ENCODE results near the gene CAT.

Gene CAT

DNA sequence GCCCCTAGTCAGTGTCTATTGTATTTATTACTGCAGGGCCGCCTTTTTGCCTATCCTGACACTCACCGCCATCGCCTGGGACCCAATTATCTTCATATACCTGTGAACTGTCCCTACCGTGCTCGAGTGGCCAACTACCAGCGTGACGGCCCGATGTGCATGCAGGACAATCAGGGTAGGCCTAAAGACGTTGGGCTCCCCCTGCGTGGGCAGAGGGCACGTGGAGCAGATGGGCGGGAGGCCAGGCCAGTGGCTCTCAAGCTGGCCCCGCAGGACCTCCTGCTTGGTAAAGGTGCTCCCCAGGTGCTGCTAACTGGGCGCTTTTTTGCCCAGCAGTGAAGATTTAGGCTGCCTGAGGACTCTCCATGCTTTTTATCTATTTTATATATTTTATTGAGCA, 22.5 kb downstream of the CAT start:
- no peak for DNase-seq

- no peak for DNase-seq
Observed at GRCh38 chr11:34464591-34465051, 25.9 kb downstream of the CAT start.

GRCh38 chr11:34466802-34467488, 28.2 kb downstream of the CAT start:
- no peak for DNase-seq

DNA sequence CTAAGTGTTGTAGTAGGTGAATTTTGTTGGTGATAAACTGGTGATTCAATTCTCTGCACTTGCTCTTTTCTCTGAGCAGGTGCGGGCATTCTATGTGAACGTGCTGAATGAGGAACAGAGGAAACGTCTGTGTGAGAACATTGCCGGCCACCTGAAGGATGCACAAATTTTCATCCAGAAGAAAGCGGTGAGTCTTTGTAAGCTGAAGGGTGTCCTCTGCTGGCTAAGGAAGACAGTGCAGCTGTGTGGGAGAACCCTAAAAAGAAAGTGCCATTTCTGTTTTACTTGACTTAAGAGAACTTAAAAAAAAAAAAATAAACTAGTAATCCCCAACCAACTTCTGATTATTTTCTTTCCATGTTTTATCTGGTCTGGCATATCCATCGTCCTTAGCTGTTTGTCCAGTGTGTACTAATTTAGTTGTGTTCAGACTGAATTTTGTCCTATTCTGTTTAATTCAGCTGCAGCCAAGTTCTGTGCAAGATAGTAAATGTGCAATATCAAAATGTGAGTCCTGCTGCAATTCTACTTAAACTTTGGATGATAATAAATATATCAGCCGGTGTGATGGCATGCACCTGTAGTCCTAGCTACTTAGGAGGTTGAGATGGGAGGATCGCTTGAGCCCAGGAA, 29.6 kb downstream of the CAT start:
- peak in 1 of 4 experiments; percentile 2 for DNase-seq

GRCh38 chr11:34473603-34474169, 35.0 kb downstream of the CAT start:
- no peak for DNase-seq

DNA sequence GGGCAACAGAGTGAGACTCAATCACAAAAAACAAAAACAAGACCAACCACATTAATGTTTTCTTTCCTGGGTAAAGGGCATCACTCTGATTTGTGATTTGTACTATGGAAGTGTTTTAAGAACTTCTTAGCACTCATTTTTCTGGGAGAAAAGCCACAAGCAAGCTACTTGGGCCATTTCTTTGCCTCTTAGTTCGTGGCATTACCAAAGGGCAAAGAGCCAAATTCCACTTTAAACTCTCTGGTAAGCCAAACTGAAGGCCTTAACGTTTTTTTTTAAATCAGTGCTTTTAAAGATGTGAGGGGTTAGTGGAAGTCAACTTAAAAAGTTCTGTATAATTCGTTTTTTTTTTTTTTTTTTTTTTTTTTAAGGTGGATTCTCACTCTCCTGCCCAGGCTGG, 36.9 kb downstream of the CAT start:
- no peak for DNase-seq

GRCh38 chr11:34476849-34477248, 38.1 kb downstream of the CAT start:
- no peak for DNase-seq

DNA sequence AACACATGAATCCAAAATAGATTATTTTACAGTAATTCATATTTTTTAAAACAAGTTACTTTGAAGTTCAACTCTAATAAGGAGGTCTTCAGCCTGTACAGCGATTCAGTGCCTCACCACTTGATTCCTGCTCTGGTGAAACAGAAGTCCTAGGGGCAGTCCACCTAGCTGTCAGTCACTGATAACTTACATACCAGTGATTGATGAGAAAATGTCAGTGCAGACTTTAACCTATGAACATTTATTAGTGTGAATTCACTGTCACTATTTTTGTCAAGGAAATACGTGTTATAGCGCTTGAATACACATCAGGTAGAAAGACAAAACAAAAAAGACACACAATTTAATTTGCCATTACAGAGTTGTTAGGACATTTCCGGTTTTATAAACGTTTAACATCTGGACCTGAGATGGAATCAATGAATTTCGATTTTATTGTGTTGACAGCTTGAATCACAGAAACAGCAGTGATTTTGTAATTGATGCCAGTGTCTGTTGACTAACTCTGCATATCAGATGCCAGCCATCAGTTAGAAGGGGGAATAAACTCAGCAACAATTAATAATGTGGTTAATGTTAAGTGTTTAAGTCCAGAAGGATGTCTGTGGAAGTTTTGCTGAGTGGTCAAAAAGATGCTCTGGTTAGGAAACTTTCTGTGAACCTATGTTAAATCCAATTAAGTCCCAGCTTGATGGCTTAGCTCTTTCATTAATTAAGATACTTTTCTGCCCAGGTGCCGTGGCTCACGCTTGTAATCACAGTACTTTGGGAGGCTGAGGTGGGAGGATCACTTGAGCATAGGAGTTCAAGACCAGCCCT, 40.3 kb downstream of the CAT start:
- DNase-seq, result no peak

DNA sequence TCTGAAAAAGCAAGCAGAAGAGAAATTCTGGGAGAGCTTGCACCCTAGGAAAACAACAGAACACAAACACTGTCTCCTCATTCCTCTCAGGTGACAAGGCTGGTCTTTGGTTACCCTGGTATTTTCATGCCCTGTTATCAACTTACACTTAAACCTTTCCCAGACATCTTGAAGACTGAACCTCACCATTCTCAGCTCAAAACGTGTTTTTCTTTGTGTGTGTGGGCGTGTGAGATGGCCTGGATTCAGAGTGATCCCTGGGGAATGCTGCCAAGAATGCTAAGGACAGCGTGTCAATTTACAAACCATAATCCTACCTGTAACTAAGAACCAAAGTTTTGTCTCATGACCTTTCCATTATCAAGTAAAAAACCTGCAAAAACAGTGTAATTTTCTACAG, 41.6 kb downstream of the CAT start:
- DNase-seq, result no peak

DNA sequence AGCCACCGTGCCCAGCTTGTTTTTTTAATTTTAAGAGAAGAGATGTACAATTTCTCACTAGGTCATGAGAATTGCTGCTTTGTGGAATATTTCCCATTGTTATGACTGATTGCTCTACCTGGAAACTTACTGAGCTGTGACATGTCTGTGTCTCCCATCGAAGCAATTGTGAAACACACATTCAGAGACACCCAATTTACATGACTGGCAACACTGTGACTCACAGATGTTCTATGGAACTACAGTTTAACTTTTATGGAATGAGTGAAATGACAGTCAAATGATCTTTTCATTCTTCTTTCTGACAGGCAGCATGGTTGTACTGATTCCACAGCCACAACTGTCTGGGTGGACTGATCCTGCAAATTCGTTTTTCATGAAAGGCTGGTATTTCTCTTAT, 42.6 kb downstream of the CAT start:
- no peak for DNase-seq

- DNase-seq, result no peak
Observed at GRCh38 chr11:34483106-34483874, 44.6 kb downstream of the CAT start.

DNA sequence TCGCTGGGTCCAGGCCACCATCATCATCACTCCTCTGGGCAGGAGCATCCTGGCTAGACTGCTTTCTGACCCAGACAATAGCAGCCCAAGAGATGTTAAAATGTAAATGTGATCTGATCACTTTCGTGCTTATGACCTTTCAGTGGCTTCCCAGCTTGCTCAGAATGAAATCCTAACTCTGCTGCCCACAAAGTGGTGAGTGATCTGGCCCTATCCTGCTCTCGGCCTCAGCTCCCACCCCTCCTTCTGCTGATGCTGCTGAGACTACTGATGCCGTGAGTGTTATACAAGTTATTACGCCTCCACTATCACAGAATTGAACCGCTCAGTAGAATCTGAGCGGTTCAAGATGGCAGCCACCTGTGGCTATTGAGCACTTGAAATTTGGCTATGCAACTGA, 48.7 kb downstream of the CAT start:
- DNase-seq, result no peak

DNA sequence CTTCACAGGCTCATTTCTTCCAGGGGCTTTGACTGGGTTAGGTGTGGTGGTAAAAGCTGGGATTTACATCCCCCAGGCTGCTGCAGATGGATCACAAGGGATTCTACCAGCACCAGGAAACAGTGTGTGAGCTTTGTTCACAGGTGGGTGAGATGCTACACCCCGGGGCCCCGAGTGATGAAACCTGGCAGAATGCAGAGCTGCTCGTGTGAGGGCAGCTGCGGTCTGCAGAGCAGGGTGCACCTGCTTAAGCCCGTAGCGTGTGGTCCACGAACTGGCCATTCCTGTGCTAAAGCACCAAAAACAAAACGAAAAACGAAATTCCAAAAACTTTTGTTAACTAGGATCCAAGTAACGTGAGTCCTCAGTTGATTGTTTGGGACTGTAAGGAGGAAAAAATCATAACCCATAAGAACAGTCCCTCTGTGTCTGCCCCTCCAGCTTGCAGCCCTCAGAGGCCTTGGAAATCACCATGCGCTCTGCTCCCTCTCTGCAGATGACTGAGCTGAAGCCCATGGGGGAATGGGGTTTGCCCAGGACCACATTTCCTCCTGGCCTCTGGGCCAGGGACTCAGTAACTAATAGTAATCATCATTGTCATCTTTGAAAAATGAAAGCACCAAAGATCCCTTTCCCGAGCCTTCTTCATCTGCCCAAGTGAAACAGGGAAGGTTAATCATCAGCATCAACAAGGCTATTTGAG, 50.3 kb downstream of the CAT start:
- DNase-seq, result no peak

DNA sequence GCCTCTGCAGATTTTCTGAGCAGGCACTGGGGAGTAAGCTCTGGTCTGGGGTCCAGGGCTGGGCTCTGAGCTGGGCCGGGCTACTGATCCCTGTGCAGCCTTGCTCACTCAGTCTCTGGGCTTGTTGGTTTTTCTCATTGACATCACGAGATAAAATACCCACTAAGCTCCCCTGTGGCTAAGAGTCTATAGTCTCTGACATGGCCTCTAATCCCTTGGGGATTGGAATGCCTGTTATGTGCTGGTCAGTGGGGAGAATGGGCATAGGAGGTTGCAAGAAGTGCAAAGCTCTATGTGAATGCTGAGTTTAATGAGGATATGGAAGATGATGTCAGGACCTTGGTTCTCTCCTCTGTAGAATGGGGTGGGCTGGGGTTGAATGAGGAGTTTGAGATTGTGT, 51.6 kb downstream of the CAT start:
- DNase-seq, result no peak

DNA sequence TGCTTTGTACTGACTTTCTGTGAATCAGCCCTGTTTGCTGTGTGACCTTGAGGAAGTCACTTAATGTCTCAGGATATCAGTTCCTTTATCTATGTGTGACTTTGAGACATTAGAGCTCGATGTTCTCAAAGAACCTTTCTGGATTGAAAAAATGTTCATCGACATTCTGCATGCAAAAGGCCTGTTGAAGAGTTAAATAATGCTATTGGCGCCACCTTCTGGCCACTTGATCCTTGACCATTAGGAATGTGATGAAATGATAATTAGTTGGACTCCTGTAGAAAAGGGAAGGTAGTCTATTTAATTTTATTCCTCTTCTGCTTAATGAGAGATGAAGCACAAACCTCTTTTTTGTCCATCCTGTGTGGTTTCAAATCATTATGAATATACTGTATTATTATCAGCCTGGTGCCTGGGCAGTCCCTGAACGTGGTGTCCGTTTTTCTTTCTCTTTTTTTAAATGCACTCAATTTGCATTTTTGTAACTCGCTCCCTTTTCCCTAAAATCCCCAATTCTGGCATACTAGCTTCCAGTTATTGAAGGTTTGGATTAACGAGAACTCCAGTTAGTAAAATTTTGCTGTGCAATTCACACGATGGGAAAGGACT, 54.2 kb downstream of the CAT start:
- peak in 2 of 4 experiments; percentile 2 to 17 for DNase-seq

GRCh38 chr11:34493468-34493867, 54.7 kb downstream of the CAT start:
- no peak for DNase-seq

GRCh38 chr11:34493926-34494595, 55.3 kb downstream of the CAT start:
- no peak for DNase-seq

- no peak for DNase-seq
Observed at GRCh38 chr11:34495239-34495723, 56.5 kb downstream of the CAT start.

DNA sequence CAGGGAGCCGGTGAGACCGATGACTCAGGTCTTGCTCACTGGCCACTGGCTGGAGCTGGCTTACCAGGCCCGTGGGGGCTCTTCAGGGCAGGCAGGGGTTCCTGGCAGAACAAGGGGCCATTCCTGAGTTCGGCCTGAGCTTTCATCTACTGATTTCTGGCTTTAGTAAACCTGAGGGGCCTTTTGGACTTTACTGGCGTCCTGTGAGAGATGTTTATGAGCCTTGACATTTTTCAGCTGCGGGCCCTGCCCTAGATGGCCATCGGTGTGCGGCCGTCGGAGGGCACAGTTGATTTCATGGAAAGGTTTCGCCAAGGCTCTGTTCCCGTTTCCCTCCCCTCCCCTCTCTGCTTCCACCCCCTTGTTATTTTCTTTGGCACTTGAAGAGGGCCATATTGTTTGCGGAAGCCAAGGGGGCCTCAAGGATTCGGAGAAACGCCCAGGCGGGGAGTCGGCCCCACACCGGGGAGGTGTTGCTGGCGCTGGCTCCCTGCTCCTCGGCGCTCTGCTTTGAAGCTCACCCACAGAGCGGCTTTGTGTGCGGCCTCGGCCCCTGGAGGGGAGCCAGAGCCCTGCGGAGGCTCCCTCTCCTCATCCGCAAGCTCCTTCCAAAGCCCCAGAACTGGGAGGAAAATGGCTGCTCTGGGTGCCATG, 57.1 kb downstream of the CAT start:
- DNase-seq, result no peak
